H9 (cell line): Measurements from ENCODE around the gene TTC9B. TPM values are rescaled to one million over a fixed set of nuclear protein-coding genes. Genes with fewer than 3 reads are reported as not detected.

ENCODE experiments used
- DNase-seq: peaks from one replicate; pipeline ENCODE4 v3.0.0-alpha.2; 2017
- H2AFZ ChIP-seq: one replicate; pipeline ENCODE4 v1.6.1; 2013; ENCODE audit warnings: mild to moderate bottlenecking, low read length, control low read depth, moderate library complexity
- H2AK5ac ChIP-seq: 2 replicates; pipeline ENCODE4 v1.6.1; 2013; ENCODE audit warnings: low read length, control low read depth, mixed read lengths; ENCODE audit not compliant: insufficient read length
- H2BK120ac ChIP-seq: one replicate; pipeline ENCODE4 v1.6.1; 2013; ENCODE audit warnings: low read depth, mild to moderate bottlenecking, low read length, control low read depth, inconsistent platforms; ENCODE audit not compliant: poor library complexity, severe bottlenecking
- H2BK12ac ChIP-seq: 2 replicates; pipeline ENCODE4 v1.6.1; 2013; ENCODE audit warnings: low read length, control low read depth, mixed read lengths, low read depth; ENCODE audit not compliant: insufficient read length
- H2BK15ac ChIP-seq: 2 replicates; pipeline ENCODE4 v1.6.1; 2013; ENCODE audit warnings: low read depth, low read length, control low read depth
- H2BK20ac ChIP-seq: one replicate; pipeline ENCODE4 v1.6.1; 2013; ENCODE audit warnings: low read depth, mild to moderate bottlenecking, low read length, control low read depth, inconsistent platforms; ENCODE audit not compliant: poor library complexity, severe bottlenecking
- H2BK5ac ChIP-seq: 2 replicates; pipeline ENCODE4 v1.6.1; 2013; ENCODE audit warnings: low read length, control low read depth, mixed read lengths; ENCODE audit not compliant: insufficient read length
- H3K14ac ChIP-seq: 2 replicates; pipeline ENCODE4 v1.6.1; 2013; ENCODE audit warnings: low read length, control low read depth; ENCODE audit not compliant: insufficient read depth
- H3K18ac ChIP-seq: 2 replicates; pipeline ENCODE4 v1.6.1; 2013; ENCODE audit warnings: low read depth, mild to moderate bottlenecking, mixed read lengths, low read length, control low read depth; ENCODE audit not compliant: insufficient read length
- H3K23ac ChIP-seq: 2 replicates; pipeline ENCODE4 v1.6.1; 2013; ENCODE audit warnings: low read length, control low read depth, mixed read lengths, low read depth; ENCODE audit not compliant: insufficient read length
- H3K23me2 ChIP-seq: 2 replicates; pipeline ENCODE4 v1.6.1; 2013; ENCODE audit warnings: low read depth, mild to moderate bottlenecking, mixed read lengths, low read length, control low read depth; ENCODE audit not compliant: insufficient read length, poor library complexity, severe bottlenecking
- H3K27ac ChIP-seq: 2 replicates; pipeline ENCODE4 v1.5.1; 2013; ENCODE audit warnings: low read length, control low read depth, mixed read lengths, low read depth; ENCODE audit not compliant: insufficient read length
- H3K27me3 ChIP-seq: 2 replicates; pipeline ENCODE4 v1.6.1; 2013; ENCODE audit warnings: low read length, control low read depth, inconsistent platforms; ENCODE audit not compliant: insufficient read depth
- H3K4ac ChIP-seq: 2 replicates; pipeline ENCODE4 v1.6.1; 2013; ENCODE audit warnings: low read depth, mild to moderate bottlenecking, control low read depth, inconsistent platforms, low read length, moderate library complexity
- H3K4me1 ChIP-seq: 2 replicates; pipeline ENCODE4 v1.6.1; 2013; ENCODE audit warnings: low read length, control low read depth, inconsistent platforms; ENCODE audit not compliant: insufficient read depth
- H3K4me2 ChIP-seq: 2 replicates; pipeline ENCODE4 v1.6.1; 2013; ENCODE audit warnings: low read length, control low read depth, mixed read lengths; ENCODE audit not compliant: insufficient read length, insufficient read depth
- H3K56ac ChIP-seq: 2 replicates; pipeline ENCODE4 v1.6.1; 2013; ENCODE audit warnings: low read depth, mild to moderate bottlenecking, mixed read lengths, low read length, control low read depth; ENCODE audit not compliant: insufficient read length
- H3K79me1 ChIP-seq: 2 replicates; pipeline ENCODE4 v1.6.1; 2013; ENCODE audit warnings: low read depth, mild to moderate bottlenecking, moderate library complexity, low read length, control low read depth, inconsistent platforms; ENCODE audit not compliant: insufficient read depth, poor library complexity, severe bottlenecking
- H3K79me2 ChIP-seq: 2 replicates; pipeline ENCODE4 v1.6.1; 2013; ENCODE audit warnings: low read length, control low read depth, inconsistent platforms; ENCODE audit not compliant: insufficient read depth
- H3K9ac ChIP-seq: 2 replicates; pipeline ENCODE4 v1.6.1; 2013; ENCODE audit warnings: low read length, control low read depth, mixed read lengths; ENCODE audit not compliant: insufficient read length; ENCODE audit errors: extremely low read depth
- H3K9me3 ChIP-seq: one replicate; pipeline ENCODE4 v1.6.1; 2013; ENCODE audit warnings: low read depth, low read length, inconsistent platforms; ENCODE audit not compliant: control insufficient read depth
- H3T11ph ChIP-seq: one replicate; pipeline ENCODE4 v1.6.1; 2013; ENCODE audit warnings: mild to moderate bottlenecking, low read length, control low read depth, inconsistent platforms
- H4K20me1 ChIP-seq: one replicate; pipeline ENCODE4 v1.6.1; 2013; ENCODE audit not compliant: control insufficient read depth, insufficient read length, insufficient read depth
- H4K5ac ChIP-seq: 2 replicates; pipeline ENCODE4 v1.6.1; 2013; ENCODE audit warnings: low read depth, mild to moderate bottlenecking, mixed read lengths, low read length, control low read depth; ENCODE audit not compliant: insufficient read length
- H4K8ac ChIP-seq: replicated peaks from 2 replicates; pipeline ENCODE4 v1.6.1; 2013; ENCODE audit warnings: low read length, control low read depth, mixed read lengths, low read depth; ENCODE audit not compliant: insufficient read length
- H4K91ac ChIP-seq: 2 replicates; pipeline ENCODE4 v1.6.1; 2013; ENCODE audit warnings: low read depth, mild to moderate bottlenecking, moderate library complexity, mixed read lengths, low read length, control low read depth; ENCODE audit not compliant: insufficient read length
- H3K27ac Mint-ChIP-seq, 3 experiments: 2 replicates in 2 of 3; 3 replicates in 1 of 3; pipeline ENCODE4 v1.8.0; 2020 to 2021; ENCODE audit warnings: mixed read lengths in 3 of 3, mild to moderate bottlenecking in 1 of 3, moderate library complexity in 1 of 3
- H3K27me3 Mint-ChIP-seq: 2 replicates; pipeline ENCODE4 v1.8.0; 2021; ENCODE audit warnings: low read depth, mild to moderate bottlenecking, moderate library complexity, mixed read lengths
- H3K36me3 Mint-ChIP-seq, 3 experiments: 2 replicates in 2 of 3; 3 replicates in 1 of 3; pipeline ENCODE4 v1.8.0; 2020 to 2021; ENCODE audit warnings: low read depth in 3 of 3, mixed read lengths in 3 of 3; ENCODE audit not compliant: insufficient read depth in 1 of 3
- H3K4me1 Mint-ChIP-seq, 2 experiments: 2 replicates each; pipeline ENCODE4 v1.8.0; 2020; ENCODE audit warnings: mixed read lengths in 2 of 2
- H3K4me3 Mint-ChIP-seq, 2 experiments: 2 replicates in 1 of 2; 3 replicates in 1 of 2; pipeline ENCODE4 v1.8.0; 2020 to 2021; ENCODE audit warnings: mild to moderate bottlenecking in 2 of 2, mixed read lengths in 2 of 2, moderate library complexity in 1 of 2
- H3K9me3 Mint-ChIP-seq, 2 experiments: 2 replicates in 1 of 2; 3 replicates in 1 of 2; pipeline ENCODE4 v1.8.0; 2020; ENCODE audit warnings: mild to moderate bottlenecking in 2 of 2, mixed read lengths in 2 of 2, moderate library complexity in 1 of 2
- WGBS: extraction: QIAGEN DNeasy Blood & Tissue Kit; methylation state at CpG from one replicate; pipeline ENCODE4 v1.1.7; 2013; ENCODE audit warnings: missing lambda C conversion rate, low lambda C conversion rate, mixed read lengths; ENCODE audit not compliant: insufficient read length; ENCODE audit errors: extremely low coverage; 5-methylcytosine and 5-hydroxymethylcytosine counted together
- total RNA-seq: library from RNA; stranded (reverse); gene quantifications from 2 replicates; pipeline ENCODE4 v1.2.1, GENCODE V29; 2021
- TF ChIP-seq, protein P1 (sequence below): fragments of 200-600 bp; sonication (generic); conservative IDR thresholded peaks from 3 replicates; pipeline ENCODE4 v1.8.0; 2021; ENCODE audit warnings: antibody characterized with exemption, mild to moderate bottlenecking

Gene TTC9B
- total RNA-seq, 1 experiment from 2014 or later: 0.15 TPM

DNA sequence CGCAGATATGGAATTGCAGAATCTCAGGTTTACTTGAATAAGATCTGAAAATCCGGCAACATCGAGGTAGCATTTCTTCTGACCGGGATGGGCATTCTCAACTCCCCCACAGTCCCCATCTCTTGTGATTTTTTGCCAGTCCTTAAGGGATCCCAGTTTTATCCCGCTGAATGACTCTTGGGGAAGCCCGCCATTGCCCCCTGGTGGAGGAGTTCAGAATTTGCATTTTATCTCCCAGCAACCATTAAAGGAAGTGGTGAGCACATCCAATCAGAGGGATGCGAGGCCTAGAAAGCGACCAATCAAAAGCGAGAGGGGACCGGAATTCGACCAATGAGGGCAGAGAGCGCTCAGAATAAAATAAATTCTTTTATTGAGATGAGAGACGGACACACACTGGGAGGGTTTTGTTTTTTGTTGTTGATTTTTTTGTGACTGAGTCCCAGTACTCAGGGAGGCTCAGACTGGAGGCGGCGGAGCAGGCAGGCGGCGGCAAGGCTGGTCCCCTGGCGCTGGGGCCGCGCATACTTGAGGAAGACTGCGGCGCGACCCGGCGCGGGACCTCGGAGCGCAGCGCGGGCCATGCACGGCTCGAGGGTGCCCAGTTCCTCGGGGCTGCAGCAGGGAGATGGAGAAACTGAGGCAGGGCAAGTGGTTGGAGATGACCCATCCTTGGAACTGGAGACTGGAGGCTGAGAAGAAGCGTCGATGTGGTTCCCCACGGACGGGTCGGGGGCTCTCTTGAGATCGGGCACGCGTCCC, 3.9 kb upstream of the TTC9B start:
- Histone ChIP-seq H3T11ph (no peak overlapping the region), H3K18ac (no peak overlapping the region), H2BK20ac (no peak overlapping the region), H2AK5ac (no peak overlapping the region), H3K9me3 (no peaks in the 10 kb centered on the region), H2AFZ (no peak overlapping the region), H3K56ac (no peak overlapping the region), H2BK120ac (no peak overlapping the region), H2BK15ac (no peak overlapping the region; the same call in 1 of the 2 replicates), H3K27me3 (no peaks in the 10 kb centered on the region; the same call in 1 of the 2 replicates), H4K20me1 (no peaks in the 10 kb centered on the region), H3K23me2 (peaks cover 3% of the 10 kb centered on the region), H3K4me1 (no peaks in the 10 kb centered on the region), H2BK12ac (no peak overlapping the region), H2BK5ac (no peak overlapping the region), H3K27ac (no peak overlapping the region), H3K23ac (no peak overlapping the region), H3K79me2 (no peaks in the 10 kb centered on the region), H3K14ac (no peak overlapping the region), H4K8ac (no peak overlapping the region), H3K4ac (no peak overlapping the region), H3K4me2 (no peak overlapping the region), H4K91ac (no peak overlapping the region), H4K5ac (no peak overlapping the region), H3K79me1 (no peaks in the 10 kb centered on the region), H3K9ac (no peak overlapping the region)
- Mint-ChIP-seq H3K27ac (no peak overlapping the region), H3K36me3 (peaks cover 2 to 5% (median 4%) of the 10 kb centered on the region in 3 experiments; a peak in 5 of 7 replicates), H3K27me3 (peaks cover 45% of the 10 kb centered on the region), H3K9me3 (peaks cover 3 to 7% of the 10 kb centered on the region in 2 experiments), H3K4me1 (peaks cover 0 to 6% of the 10 kb centered on the region in 2 experiments; a peak in 2 of 4 replicates), H3K4me3 (no peak overlapping the region)
- no CpG with 5 or more reads among the region's 41 CpGs for WGBS
- TF ChIP-seq, protein P1, sequence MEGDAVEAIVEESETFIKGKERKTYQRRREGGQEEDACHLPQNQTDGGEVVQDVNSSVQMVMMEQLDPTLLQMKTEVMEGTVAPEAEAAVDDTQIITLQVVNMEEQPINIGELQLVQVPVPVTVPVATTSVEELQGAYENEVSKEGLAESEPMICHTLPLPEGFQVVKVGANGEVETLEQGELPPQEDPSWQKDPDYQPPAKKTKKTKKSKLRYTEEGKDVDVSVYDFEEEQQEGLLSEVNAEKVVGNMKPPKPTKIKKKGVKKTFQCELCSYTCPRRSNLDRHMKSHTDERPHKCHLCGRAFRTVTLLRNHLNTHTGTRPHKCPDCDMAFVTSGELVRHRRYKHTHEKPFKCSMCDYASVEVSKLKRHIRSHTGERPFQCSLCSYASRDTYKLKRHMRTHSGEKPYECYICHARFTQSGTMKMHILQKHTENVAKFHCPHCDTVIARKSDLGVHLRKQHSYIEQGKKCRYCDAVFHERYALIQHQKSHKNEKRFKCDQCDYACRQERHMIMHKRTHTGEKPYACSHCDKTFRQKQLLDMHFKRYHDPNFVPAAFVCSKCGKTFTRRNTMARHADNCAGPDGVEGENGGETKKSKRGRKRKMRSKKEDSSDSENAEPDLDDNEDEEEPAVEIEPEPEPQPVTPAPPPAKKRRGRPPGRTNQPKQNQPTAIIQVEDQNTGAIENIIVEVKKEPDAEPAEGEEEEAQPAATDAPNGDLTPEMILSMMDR: peak; percentile 91
- peak; percentile 90 for DNase-seq
